ENCODE measurements around the gene C1orf105.

DNA sequence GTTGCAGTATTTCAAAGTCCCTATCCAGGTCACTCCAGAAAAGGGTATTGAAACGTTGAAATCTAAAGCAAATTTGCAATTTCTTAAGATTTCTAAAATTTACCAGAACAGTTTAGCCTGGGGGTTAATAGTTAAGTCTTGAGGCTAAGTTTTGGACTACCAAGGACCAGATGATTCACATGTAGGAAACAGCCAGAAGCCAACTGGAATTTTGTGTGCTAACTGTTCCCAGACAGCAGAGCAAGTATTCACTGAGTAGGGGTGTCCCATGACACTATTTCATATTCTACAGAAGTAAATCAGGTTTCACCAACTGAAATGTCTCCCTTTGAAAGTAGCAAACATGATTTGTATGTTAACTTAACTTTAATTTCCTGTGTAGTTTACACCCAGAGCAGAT, 11.5 kb upstream of the C1orf105 start:
- TF ChIP-seq EZH2phosphoT487 (IDR thresholded peaks at IDR 0.05; ENCODE audit: borderline replicate concordance, low read depth) (no peak), MEF2A (IDR thresholded peaks at IDR 0.05; ENCODE audit: borderline replicate concordance, low read depth) (no peak), POLR2AphosphoS5 (IDR thresholded peaks at IDR 0.05; ENCODE audit: low read depth, low read length) (no peak), SMC3 (IDR thresholded peaks at IDR 0.05; ENCODE audit: low read depth, low read length) (no peak), NRF1 (IDR thresholded peaks at IDR 0.05; ENCODE audit: low read depth, low read length) (no peak), TEAD4 (IDR thresholded peaks at IDR 0.05; ENCODE audit: borderline replicate concordance, insufficient read depth) (no peak)
- TF ChIP-seq, protein P1, sequence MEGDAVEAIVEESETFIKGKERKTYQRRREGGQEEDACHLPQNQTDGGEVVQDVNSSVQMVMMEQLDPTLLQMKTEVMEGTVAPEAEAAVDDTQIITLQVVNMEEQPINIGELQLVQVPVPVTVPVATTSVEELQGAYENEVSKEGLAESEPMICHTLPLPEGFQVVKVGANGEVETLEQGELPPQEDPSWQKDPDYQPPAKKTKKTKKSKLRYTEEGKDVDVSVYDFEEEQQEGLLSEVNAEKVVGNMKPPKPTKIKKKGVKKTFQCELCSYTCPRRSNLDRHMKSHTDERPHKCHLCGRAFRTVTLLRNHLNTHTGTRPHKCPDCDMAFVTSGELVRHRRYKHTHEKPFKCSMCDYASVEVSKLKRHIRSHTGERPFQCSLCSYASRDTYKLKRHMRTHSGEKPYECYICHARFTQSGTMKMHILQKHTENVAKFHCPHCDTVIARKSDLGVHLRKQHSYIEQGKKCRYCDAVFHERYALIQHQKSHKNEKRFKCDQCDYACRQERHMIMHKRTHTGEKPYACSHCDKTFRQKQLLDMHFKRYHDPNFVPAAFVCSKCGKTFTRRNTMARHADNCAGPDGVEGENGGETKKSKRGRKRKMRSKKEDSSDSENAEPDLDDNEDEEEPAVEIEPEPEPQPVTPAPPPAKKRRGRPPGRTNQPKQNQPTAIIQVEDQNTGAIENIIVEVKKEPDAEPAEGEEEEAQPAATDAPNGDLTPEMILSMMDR (IDR thresholded peaks at IDR 0.05), result no peak
- TF ChIP-seq, protein P2, sequence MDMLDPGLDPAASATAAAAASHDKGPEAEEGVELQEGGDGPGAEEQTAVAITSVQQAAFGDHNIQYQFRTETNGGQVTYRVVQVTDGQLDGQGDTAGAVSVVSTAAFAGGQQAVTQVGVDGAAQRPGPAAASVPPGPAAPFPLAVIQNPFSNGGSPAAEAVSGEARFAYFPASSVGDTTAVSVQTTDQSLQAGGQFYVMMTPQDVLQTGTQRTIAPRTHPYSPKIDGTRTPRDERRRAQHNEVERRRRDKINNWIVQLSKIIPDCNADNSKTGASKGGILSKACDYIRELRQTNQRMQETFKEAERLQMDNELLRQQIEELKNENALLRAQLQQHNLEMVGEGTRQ (IDR thresholded peaks at IDR 0.05; ENCODE audit: borderline replicate concordance, low read depth, low read length), result no peak

Measured in SK-N-SH (cell line).